GM18870 (cell line): ENCODE results near the gene NPW.

Experiments
- ATAC-seq: cut with Tn5 transposase; IDR thresholded peaks from one replicate; pipeline ENCODE4 v1.9.1; 2021; ENCODE audit warnings: moderate library complexity; ENCODE audit not compliant: unreplicated experiment

The NPW gene

GRCh38 chr16:2034696-2035430 is 15.3 kb downstream of the NPW start:
- no peak for ATAC-seq

DNA sequence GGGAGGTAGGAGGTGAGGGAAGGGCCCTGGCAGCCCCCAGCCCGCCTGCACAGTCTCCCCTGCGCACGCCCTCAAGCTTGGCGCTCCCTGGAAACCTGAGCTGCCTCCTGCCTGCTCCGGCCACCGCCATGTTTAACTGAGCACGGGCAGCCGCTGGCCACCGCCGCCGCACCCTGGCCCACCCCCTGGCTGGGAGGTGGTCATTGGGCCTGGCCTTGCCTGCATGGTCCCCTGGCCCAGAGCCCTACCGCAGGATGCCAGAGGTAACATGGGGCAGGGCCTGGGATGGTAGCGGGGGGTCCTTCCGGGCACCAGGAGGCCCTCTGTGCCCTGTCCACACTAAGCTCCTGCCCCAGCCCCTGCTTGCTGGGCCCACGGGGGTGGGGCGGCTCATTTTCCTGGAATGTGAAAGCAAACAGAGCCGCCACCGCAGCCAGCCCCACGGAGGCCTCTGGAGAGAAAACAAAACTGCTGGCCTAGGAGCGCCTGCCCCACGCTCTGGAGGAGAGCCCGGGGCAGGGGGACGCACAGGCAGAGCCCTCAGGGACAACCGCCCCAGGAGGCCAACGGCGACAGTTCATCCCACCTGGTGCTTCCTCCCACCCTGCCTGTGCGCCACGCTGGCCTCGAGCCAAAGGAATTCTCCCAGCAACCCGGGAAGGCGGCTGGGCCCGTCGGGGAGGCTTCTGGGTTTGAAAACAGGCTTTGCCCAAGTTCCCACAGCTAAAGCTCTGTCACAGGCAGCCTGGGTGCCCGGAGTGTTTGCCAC is 16.0 kb downstream of the NPW start:
- no peak for ATAC-seq

GRCh38 chr16:2036200-2036966 is 16.8 kb downstream of the NPW start:
- no peak for ATAC-seq

GRCh38 chr16:2037115-2037514 is 17.5 kb downstream of the NPW start:
- ATAC-seq: no peak

DNA sequence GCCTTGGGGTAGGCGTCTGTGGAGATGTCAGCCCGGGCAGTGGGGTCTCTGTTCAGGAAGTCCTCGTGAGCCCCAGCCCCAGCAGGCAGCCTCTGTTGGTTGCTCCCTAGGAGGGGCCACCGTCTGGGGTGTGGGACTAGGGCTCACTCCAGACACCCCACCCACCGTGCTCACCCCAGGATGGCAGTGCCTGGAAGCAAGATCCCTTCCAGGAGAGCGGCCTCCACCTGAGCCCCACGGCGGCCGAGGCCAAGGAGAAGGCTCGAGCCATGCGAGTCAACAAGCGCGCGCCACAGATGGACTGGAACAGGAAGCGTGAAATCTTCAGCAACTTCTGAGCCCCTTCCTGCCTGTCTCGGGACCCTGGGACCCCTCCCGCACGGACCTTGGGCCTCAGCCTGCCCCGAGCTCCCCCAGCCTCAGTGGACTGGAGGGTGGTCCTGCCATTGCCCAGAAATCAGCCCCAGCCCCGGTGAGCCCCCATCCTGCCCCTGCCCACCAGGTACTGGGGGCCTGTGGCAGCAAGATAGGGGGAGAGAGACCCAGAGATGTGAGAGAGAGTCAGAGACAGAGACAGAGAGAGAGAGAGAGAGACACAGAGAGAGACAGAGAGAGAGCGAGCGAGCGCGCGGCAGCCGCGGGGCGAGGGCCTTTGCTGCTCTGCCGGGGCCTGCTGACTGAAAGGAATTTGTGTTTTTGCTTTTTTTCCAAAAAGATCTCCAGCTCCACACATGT is 18.2 kb downstream of the NPW start:
- ATAC-seq: no peak

DNA sequence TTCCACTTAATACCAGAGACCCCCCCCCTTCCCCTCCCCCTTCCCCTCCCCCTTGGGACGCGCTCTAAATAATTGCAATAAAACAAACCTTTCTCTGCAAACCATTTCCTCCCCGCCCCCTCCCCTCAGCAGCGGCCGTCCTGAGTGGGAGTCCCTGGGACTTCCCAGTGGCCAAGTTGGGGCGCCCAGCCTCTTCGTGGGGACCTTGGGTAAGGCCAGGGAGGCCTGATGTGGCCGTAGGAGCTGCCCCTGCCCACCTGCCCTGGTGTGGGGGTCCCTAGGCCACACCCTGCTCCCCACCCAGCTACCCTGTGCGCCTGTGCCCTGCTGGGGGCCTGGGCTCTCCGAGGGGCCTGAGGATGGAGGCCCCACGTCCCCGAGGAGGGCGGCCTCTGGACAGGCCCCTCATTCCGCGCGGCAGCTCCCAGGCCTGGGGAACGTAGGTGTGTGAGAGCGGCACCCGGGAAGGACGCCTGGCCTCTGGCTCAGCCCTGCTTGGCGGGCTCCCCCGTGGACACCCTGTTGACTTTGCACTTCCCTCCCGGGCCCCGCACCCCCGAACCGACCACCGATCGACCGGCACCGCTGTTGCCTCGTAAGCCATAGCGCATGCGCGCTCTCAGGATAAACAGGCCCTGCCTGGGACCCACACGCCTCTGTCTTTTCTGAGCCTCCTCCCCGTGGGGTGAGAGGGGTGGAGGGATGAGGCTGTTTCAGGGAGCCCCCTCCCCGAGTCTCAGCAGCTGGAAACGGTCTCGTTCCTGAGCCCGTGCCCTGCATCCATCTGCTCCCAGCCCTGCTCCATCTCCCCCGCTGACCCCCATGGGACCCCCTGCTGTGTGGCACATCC is 19.0 kb downstream of the NPW start:
- no peak for ATAC-seq

DNA sequence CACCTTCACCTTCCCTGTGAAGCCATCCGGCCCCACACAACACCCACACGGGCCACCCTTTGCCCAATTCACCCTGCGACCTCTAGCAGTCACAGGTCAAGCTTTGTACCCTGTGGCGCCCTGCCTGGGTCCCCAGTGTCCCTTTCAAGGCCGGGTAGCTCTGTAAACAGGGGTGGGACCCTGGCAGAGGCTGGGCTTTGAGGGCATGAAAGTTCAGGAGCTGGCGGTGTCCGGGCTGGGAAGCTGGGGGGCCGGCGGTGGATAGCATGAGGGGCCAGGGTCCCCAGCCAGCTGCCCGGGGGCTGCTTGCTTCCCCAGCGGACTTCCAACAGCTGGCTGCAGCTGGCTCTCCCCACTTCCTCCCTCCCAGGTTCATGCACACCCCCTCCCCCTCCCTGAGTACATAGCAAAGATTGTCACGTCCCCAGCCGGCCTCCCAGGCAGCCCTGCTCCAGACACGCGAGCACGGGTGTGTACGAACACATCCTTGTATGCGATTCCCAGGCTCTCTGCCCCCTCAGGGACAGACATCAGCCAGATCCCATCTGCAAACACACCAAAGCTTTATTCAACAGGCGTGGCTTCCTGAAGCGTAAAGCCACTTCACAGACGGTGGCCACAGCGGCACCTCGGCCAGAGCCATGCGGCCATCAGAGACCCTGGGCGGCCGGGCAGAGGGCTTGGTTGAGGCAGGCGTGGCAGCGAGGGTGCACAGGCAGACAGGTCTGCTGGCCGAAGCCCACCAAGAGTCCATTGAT is 19.9 kb downstream of the NPW start:
- no peak for ATAC-seq

- no peak for ATAC-seq
These were observed 20.6 kb downstream of the NPW start for GRCh38 chr16:2040041-2040786.

DNA sequence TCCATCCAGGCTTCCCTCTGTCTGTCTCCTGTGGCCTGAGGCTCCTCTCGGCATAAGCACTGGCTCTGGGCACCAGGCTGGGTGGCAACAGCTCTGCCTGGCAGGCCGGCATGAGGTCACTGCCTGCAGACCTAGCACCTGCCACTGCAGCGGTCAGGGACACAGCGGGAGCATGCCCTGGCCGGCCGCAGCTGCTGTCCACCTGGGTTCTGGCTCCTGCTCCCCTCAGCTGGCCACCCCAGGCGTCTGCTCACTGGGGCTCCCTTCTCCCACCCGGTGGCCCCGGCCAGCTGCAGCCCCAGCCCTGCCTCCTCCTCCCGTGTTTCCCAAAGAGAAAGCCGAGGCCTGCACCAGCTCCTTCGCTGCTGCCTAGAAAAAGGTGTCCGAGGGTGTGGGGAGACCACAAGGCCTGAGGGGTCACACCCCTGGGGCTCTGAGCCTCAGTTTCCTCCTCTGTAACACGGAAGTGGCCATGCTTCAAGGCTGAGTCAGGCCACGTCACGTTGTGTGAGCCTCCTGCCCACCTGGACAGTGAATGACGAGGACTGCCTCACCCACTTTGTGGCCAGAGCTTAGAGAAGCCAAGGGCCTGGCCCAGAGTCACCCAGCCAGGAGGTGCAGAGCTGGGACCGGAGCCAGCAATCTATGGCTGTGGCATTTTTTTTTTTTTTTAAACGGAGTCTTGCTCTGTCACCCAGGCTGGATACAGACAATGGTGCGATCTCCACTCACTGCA is 21.4 kb downstream of the NPW start:
- ATAC-seq: no peak

DNA sequence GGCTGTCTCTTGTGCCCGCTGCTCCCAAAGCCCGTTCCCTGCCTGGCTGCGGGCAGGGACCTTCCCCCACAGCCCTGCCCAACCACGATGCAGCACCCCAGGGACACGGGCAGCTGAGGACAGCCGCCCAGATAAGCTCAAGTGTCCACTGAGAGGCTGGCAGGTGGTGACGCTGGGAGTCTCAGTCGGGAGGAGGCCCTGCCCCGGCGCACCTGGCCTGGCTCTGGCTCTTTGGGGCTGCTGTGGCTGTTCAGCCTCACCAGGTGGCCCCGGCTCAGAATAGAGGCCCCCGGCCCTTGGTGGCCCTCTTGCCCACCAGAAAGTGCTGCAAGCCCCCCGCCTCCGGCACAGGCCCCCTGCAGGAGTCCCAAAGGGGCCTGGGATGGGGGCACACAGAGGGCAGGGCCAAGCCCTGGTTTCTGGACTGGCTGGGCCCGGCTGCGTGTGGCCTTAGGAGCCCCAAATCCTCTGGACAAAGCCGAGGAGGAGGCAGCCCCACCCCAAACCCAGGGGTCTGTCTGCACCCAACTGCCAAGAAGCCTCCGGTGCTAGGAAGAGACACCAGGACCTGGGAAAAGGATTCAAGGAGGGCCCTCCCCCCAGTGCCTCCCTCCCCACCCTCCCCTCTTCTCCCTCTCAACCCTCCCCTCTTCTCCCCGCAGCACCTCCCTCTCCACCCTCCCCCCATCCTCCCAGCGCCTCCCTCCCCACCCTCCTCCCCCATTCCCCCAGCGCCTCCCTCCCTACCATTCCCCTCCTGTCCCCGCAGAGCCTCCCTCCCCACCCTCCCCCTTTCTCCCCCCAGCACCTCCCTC is 22.8 kb downstream of the NPW start:
- ATAC-seq: no peak

- ATAC-seq: no peak
These were observed 23.5 kb downstream of the NPW start for GRCh38 chr16:2042986-2043666.

- ATAC-seq: no peak
These were observed 24.3 kb downstream of the NPW start for GRCh38 chr16:2043667-2044451.

DNA sequence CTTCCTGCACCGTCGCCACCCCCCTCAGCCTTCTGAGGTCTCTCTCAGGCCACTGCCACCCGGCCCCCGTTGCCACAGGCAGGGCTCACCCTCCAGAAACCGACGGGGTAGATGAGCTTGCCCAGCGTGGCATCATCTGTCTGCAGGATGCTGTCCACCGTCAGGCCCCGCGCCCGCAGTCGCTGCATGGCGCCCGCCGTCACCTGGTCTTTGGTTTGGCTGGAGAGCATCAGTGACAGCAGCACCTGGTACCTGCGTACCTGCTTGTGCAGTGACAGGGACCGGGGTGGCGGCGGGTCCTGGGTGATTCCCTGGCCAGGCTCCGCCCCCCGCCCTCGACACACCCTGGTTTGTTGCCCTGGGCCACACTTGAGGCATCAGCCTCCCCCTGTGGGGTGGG is 25.0 kb downstream of the NPW start:
- ATAC-seq: no peak

- ATAC-seq: no peak
These were observed 26.6 kb downstream of the NPW start for GRCh38 chr16:2045965-2046892.

DNA sequence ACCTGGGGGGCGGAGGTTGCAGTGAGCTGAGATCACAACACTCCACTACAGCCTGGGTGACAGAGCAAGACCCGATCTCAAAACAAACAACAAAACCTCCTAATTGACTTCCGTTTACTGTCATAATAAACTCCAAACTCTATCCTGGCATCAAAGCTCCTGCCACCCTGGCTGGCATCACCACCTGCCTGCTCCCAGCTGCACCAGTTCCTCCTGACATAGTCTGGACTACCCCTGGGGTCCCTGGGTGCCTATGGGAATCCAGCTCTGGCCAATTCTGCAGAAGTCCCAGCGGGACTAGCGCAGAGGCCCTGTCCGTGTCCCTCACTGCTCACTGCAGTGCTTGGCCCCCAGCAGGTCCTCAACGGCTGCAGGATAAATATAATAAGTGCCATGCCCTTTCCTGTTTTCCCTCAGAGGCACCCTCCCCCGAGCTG is 27.3 kb downstream of the NPW start:
- no peak for ATAC-seq
